Measurements from ENCODE around the gene CLBA1.

GRCh38 chr14:104993808-104994591 lies 8.4 kb downstream of the CLBA1 start:
- TF ChIP-seq GATA2 (IDR thresholded peaks at IDR 0.05; ENCODE audit: low read depth, low read length) (no peak), GATA3 (IDR thresholded peaks at IDR 0.05; ENCODE audit: low read depth, low read length) (no peak)
